Non-pigmented ciliary epithelial cell (primary cell): ENCODE results near the gene LTF.

Source experiments
- DNase-seq: peaks from one replicate; pipeline ENCODE4 v3.0.0-alpha.2; 2010; ENCODE audit warnings: low read depth

Gene LTF

GRCh38 chr3:46468753-46469600, 4.3 kb upstream of the LTF start:
- no peak for DNase-seq

DNA sequence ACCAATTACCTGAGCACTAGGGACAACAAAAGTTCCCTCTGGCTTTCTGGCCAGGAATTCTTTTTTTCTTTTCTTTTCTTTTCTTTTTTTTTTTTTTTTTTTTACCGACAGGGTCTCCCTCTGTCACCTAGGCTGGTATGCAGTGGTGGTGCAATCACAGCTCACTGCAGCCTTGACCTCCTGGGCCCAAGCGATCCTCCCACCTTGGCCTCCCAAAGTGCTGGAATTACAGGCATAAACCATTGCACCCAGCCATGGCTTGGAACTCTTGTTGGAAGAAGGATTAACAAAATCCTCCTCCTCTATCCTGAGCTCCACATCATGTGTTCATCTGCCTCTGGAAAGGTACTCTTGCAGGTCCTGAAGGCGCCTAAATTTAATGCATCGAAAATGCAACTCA, 2.9 kb upstream of the LTF start:
- DNase-seq: no peak

GRCh38 chr3:46466871-46467403, 2.2 kb upstream of the LTF start:
- DNase-seq: no peak

- no peak for DNase-seq
Observed at GRCh38 chr3:46466273-46466672, 1.6 kb upstream of the LTF start.

GRCh38 chr3:46465196-46465520, 453 bp upstream of the LTF start:
- no peak for DNase-seq

DNA sequence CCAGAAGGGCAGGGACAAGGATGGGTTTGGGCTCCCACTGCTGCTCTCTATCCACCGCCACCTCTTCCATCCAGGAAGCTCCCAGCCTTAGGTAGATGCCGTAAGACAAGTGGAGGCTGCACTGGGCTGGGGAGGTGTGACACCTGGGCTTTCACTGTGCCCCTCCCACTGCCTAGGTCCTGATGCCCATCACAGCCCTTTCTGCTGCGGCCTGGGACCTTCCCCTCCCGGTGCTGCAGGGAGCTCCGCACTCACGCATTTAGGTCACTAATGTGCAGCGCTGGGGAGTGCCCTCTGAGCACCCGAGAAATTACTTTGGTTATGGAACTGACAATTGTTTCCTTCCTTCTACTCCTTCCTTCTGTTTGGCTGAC, 850 bp downstream of the LTF start:
- no peak for DNase-seq

- no peak for DNase-seq
Observed at GRCh38 chr3:46463120-46463867, 1.4 kb downstream of the LTF start.

DNA sequence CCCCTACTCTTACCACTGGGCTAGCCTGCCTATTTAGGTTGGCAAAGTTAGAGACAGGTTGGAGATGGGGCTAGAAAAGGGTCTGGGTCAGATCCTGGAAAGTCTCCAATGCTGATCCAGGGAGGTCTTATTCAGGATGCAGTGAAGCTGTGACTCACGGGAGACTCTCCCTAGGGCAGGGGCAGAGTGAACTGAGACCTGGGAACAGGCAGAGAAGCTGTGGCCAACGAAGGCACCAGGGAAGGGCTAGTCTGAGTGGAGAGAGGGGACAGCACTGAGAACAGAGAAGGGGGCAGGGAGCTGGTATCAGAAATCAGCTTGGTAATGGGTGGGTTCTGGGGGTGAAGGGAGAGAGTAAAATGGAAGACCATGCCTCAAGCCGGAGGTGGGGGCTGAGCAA, 2.2 kb downstream of the LTF start:
- no peak for DNase-seq

DNA sequence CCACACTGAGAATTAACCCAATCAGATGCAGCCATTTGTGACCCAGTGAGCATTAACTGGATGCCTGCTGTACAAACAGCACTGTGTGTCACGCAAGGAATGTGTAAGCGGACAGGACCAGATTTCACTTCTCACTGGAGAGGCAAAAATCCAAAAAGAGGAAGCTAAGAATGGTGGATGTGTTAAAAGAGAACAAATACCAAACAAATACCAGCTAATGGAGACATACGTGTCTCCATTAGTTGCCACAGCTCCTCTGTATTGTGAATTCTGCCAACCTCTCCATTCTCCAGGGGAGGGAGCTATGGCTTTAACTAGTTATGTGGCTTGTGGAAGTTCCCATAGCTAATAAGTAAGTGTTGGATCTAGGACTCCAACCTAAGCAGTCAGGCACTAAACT, 2.6 kb downstream of the LTF start:
- no peak for DNase-seq

- no peak for DNase-seq
Observed at GRCh38 chr3:46460051-46460450, 4.7 kb downstream of the LTF start.

- no peak for DNase-seq
Observed at GRCh38 chr3:46456118-46456517, 8.6 kb downstream of the LTF start.

DNA sequence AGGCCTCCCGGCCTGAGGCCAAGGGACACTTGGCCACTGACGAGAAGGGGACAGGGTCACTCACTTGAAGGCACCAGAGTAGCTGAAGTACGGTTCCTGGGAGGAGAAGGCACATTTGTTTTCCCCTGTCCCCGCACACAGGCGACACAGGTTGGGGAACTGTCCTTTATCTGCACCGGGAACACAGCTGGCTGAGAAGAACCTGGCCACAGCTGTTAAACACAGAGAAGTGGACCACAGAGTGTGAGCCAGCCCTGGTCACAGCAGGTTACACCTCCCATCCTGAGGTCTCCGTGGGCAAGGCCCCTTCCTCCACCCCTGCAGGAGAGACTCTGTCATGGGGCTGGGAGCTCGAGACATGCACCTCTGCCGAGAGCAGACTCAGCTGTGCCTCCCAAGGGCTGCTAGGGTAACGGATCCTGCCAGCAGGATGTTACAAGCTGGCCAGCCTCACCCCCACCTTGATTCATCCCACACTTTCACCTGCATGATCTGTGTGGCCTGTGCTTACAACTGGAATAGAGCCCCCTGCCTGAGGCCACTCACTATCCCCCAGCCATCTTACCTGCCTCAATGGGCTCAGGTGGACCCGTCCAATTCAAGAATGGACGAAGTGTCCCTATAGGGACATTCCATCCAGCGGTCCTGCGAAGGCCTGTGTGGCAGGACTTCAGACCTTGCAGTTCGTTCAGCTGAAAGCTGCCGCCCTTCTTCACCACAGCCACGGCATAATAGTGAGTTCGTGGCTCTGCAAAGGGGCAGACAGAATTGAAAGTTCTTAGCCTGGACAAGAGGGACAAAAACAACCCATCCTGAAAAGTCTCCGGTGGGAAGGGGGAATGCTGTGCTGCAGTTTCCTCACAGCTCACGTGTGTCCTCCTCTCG, 9.2 kb downstream of the LTF start:
- no peak for DNase-seq

GRCh38 chr3:46454606-46455005, 10.1 kb downstream of the LTF start:
- no peak for DNase-seq

DNA sequence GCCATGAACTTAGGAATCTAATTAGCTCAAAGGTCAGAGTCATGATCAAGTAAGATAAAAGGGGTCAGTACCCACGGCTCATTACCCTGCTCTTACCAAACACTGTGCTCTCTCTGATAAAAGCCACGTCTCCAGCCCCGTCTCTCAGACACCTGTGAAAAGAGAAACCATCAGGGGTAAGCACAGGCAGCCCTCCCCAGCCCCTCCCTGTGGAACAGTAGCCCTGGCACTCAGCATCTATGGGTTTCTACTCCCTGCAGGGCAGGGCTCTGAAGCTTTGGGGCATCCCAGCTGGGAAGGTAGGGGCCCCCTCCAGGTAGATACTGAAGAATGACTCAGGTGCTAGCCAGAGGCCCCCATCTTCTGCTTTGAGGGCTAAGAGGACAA, 10.5 kb downstream of the LTF start:
- no peak for DNase-seq

DNA sequence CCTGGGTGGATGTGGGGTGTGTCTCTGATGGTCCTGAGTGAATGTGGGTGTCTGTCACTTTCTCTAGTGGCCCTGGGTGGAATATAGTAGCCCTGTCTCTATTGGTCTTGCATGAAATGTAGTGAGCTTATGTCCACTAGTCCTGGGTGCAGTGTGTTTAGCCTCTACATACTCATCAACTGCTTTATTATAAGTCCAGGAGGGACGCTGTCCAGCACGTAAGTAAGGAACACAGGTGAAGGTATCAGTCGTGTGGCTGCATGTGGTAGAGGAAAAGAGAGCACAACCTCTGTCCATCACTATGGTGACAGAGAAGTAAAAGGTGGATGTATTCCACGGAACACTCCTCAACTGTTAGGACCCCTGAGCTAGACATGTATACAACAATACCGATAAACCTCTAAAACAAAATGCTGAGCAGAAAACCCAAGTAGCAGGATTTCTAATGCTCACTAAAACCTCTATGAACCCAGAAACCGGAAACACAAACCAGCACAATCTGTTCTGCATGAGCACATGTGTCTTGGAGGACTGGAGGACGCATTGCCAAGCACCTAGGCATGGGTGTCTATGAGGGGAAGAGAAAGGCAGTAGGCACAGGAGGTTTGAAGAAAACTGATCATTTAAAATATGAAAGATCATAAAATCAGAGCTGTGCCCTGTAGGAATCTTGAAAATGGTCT, 11.0 kb downstream of the LTF start:
- DNase-seq: no peak

GRCh38 chr3:46449755-46450552, 14.8 kb downstream of the LTF start:
- no peak for DNase-seq

DNA sequence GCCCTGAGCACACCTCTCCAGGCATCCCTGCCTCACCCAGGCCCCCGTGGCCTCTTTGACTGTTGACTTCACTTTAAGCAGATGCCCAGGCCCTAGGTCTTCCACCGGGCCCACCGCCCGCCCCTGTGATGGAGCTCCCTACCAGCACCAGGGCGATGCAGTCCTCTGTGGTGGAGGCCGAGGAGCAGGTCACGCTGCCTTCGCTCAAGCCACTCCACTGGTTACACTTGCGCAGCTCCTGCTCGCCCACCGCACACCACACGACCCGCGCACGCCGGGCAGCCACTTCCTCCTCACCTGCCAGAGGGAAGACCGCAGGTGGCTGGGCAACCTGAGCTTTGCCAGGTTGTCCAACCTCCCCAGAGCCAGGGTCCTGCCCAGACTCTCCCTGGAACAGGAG, 16.0 kb downstream of the LTF start:
- no peak for DNase-seq

GRCh38 chr3:46447228-46447985, 17.3 kb downstream of the LTF start:
- no peak for DNase-seq

- DNase-seq: no peak
Observed at GRCh38 chr3:46442576-46443530, 21.9 kb downstream of the LTF start.
